Limb (tissue), 2 donors: ENCODE data around the gene OPALIN.

Experiments used
- DNase-seq, 2 donors: peaks; one replicate each; pipeline ENCODE4 v3.0.0-alpha.2; 2016; ENCODE audit errors: extremely low spot score in 2 of 2

OPALIN gene

GRCh38 chr10:96374639-96374984 lies 15.8 kb upstream of the OPALIN start:
- no peak for DNase-seq

GRCh38 chr10:96374004-96374403 lies 15.2 kb upstream of the OPALIN start:
- no peak for DNase-seq

- DNase-seq = no peak
Measured at GRCh38 chr10:96371356-96371755, 12.6 kb upstream of the OPALIN start.

- DNase-seq = peak; percentile 36 to 66
Measured at GRCh38 chr10:96370584-96371157, 11.9 kb upstream of the OPALIN start.

- no peak for DNase-seq
Measured at GRCh38 chr10:96369890-96370583, 11.2 kb upstream of the OPALIN start.

- DNase-seq = no peak
Measured at GRCh38 chr10:96368971-96369370, 10.2 kb upstream of the OPALIN start.

- no peak for DNase-seq
Measured at GRCh38 chr10:96367470-96367869, 8.7 kb upstream of the OPALIN start.

GRCh38 chr10:96366508-96366907 lies 7.7 kb upstream of the OPALIN start:
- DNase-seq = no peak

- no peak for DNase-seq
Measured at GRCh38 chr10:96365571-96365970, 6.8 kb upstream of the OPALIN start.

- no peak for DNase-seq
Measured at GRCh38 chr10:96360766-96361165, 2.0 kb upstream of the OPALIN start.

GRCh38 chr10:96360331-96360730 lies 1.5 kb upstream of the OPALIN start:
- DNase-seq = no peak

- DNase-seq = no peak
Measured at GRCh38 chr10:96359616-96360015, 814 bp upstream of the OPALIN start.

GRCh38 chr10:96357038-96357620 lies 1.7 kb downstream of the OPALIN start:
- no peak for DNase-seq

- DNase-seq = no peak
Measured at GRCh38 chr10:96352582-96352981, 6.2 kb downstream of the OPALIN start.

- no peak for DNase-seq
Measured at GRCh38 chr10:96352027-96352426, 6.8 kb downstream of the OPALIN start.

- DNase-seq = no peak
Measured at GRCh38 chr10:96346295-96346694, 12.5 kb downstream of the OPALIN start.

GRCh38 chr10:96345222-96345621 lies 13.6 kb downstream of the OPALIN start:
- no peak for DNase-seq

GRCh38 chr10:96344178-96344577 lies 14.6 kb downstream of the OPALIN start:
- no peak for DNase-seq

GRCh38 chr10:96342402-96342801 lies 16.4 kb downstream of the OPALIN start:
- no peak for DNase-seq

GRCh38 chr10:96341219-96342182 lies 17.3 kb downstream of the OPALIN start:
- no peak for DNase-seq

GRCh38 chr10:96339956-96340904 lies 18.6 kb downstream of the OPALIN start:
- DNase-seq = peak; percentile 38 to 60
